ENCODE measurements around the gene RSPH1.

The RSPH1 gene

DNA sequence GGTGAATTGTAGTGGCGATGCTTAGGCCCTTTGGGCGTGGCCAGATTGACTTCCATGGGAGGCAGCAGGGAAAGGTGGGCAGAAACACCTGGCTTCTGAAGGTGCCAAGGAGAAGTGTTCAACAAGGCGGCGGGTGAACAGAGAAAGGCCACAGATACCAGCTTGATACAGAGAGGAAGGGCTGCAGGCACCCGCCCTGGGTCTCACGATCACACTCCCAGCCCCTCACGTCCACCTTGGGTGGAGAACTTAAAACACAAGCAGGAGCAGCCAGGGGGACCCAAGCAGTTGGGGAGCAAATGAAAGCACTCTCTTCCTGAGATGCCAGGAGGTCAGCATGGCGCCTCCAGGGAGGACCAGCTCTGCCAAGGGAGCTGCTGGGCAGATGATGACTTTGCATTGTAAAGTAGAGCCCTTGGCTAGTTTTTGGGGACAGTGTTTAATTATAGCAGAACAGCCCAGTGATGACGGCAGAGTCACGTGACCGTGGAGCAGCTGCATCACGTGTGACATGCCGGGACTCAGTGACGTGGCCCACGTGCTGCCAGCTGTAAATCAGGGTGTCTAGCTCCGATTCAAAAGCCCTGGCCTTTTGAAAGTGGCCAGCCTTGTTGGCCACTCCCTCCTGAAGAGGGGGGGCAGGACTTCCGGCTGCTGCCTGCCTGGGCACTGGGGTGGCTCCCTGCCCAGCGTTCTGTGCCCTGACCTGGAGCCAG lies 36.6 kb upstream of the RSPH1 start:
- DNase-seq (ENCODE audit: low read depth): no peak

DNA sequence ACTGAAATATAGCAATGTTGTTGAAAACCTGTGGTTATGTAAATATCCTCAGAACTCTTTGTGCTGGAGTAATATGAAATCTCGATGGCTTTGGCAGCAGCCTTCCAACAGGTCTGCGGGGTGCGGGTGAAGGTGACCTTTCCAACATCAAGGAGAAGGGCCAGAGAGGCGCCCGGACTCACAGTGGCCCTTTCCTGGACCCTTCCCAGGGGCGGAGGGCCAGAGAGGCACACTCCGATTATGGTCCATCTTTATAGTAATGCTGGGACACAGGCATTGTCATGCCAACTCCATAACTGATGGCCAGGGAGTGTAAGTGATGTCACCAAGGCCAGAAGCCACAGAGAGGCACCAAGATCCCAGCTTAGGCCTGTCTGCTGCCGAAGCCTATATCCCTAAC lies 35.7 kb upstream of the RSPH1 start:
- DNase-seq (ENCODE audit: low read depth): no peak

DNA sequence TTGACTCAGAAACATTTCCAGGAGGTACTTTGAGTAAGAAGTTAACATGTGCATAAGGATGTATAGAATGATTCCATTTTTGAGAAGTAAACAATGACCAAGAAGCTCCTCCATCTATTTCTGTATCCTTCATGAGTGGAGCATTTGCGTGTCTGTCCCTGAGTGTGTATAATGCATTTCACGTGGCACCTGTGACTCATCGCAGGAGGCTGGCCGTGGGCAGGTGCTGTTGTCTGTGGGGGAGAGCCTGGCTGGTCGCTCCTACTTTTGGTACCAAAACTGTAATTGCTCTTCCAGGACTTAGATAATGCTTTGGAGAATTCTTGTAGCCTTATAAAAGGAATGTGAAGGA lies 34.1 kb upstream of the RSPH1 start:
- DNase-seq (ENCODE audit: low read depth): no peak

DNA sequence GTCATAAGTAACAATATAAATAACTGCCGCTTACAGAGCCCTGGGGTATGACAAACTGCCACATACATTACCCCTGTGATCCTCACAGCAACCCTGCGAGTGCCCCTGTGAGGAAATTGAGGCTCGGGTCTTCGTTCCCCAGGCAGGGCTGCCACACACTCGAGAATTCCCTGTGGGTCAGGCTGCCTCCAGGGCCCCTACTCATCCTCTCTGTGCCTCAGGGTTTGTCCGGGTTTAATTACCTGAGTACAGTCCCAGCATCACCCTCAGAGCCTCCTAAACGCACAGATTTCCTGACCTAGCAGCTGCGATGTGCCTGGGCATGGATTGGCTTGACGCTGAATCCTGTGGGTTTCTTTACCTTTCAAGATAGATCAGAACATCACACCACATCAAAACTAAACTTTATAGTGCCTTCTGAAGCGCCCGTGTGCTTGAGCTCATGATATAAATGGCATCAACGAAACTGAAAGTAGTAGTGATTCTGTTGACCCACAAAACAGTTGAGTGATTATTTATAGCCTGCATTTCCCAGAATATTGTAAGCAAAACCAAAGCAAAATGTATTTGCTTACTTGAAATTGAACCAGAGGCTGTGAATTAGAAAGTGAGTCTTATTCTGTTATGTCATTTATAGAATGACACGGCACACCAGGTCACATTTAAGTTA lies 31.6 kb upstream of the RSPH1 start:
- no peak for DNase-seq (ENCODE audit: low read depth)

DNA sequence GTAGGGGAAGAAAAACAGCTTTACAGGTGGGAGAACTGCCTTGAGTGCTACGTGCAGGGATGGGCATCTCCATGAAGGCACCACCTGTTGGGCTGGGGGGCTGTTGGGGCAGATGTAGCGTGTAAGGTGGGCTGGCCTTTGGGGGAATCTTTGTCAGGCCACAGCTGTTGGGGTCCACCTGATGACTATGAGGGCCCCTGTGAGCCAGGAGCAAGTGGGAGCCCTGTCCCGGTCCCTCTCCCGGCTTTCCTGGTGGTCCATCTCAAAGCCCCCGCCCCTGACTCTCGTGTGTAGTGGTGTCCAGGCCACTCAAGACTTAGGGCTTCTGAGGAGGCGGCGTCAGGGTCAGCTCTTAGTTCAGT lies 31.1 kb upstream of the RSPH1 start:
- DNase-seq (ENCODE audit: low read depth): no peak

DNA sequence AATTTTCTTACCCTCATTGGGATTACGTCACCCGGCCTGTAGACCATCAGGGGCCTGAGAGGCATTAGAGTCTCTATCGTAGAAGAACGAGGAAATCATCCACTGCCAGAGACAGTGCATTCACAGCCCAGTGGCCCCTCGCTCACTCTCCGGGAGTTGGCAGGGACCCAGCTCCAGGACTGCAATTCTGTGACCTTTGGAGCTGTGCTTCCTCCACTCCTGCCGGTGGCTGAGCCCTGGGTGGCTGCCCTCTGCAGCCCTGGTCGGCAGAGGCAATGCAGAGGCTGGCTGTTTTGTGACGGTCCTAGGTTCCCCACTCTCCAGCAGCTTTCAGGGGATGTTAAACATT lies 30.3 kb upstream of the RSPH1 start:
- DNase-seq (ENCODE audit: low read depth): no peak

DNA sequence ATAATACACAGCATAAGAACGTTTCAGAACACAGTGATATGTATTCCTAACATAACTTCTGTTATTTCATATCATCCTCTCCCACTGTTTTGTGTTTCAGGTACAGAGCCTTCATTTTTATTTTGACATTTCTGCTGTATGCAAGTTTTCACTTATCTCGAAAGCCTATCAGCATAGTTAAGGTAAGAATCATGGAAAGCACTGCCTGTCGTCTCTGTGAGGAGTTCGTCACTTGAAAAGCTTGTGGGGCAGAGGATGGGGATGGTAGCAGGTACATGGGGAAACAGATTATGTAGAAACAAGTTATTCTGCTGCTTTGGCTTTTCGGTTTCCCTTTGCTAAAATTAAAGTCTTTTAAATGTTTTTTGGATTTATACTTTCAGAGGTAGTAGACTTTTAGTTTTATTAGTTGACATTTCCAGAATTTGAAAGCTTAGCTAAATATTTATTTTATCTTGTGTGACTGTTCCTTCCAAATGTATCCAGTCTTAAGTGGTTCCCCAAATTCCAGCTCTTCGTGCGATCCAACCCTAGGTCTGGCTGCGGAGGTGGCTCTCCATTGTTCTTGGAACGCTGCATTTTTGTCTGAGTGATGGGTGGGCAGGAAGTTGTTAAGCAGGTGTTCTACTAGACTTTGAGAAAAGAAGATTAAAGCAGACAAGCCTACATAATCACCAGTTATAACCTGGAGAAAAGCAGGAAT lies 29.8 kb upstream of the RSPH1 start:
- no peak for DNase-seq (ENCODE audit: low read depth)

DNA sequence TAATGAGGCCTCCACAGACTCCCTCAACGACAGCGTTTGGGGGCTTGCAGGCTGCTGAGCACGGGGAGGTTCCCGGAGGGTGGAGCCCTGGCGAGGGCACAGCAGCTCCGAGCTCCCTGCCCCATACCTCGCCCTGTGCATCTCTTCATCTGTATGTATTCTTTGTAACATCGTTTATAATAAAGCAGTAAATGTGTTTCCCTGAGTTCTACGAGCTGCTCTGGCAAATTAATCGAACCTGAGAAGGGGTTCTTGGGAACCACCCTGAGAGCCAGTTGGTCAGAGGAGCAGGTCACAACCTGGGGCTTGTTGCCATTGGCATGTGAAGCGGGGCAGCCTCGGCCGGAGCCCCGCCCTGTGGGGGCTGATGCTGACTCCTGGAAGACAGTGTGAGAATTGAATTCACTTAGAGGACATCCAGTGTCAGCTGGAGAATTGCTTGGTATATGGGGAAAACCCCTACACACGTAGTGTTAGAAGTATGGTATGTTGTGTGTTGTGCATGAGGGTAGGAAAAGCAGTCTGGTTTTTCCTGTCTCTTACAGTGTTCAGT lies 29.1 kb upstream of the RSPH1 start:
- no peak for DNase-seq (ENCODE audit: low read depth)

DNA sequence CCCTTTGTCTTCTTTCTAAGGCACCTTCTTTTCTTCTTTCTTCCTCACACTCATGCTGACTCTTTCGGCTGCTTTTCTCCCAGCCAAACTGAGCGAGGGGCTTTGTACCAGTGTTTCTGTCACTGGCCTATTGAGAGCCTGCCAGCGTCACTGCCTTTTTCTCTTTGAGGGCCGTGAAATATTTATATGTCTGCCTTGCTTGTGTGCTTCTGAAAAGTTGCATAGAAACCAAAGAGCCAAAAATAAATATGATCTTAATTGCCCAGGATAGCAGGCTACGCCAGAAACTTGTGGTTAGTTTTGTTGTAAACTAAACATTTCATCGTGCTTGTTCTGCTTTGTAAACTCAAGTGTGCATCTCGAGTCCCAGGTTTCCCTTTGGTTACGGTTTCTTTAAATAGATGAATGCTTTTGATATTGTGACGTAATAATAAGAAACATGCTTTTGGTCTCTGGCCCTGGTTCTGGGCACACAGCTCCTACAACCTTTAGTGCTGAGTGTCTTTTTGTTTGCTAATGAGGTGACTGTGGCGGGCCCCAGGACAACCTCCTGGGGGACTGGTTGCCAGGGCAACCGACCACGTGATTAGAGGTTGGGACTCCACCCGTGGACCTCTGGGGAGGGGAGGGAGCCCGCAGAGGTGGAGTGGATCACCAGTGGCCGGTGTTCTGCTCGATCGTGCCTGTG lies 28.5 kb upstream of the RSPH1 start:
- DNase-seq (ENCODE audit: low read depth): no peak

DNA sequence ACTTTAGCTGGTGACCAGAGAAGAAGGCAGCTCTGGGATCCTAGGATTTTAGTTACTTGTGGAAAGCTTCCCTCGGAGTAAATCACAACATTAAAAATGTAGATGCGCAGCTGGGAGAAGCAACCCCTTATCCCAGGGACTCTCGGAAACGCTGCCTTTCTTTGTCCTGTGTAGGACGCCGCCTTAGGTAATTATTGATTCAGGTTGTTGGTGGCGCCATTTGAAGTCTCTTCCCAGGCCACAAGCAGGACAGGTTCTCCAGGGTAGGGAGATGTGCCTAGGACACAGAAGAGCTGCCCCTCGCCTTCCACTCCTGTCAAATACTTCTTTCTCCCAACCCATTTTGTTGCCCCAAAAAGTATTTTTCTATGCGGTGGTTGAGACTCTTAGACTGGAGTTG lies 27.9 kb upstream of the RSPH1 start:
- DNase-seq (ENCODE audit: low read depth): no peak

DNA sequence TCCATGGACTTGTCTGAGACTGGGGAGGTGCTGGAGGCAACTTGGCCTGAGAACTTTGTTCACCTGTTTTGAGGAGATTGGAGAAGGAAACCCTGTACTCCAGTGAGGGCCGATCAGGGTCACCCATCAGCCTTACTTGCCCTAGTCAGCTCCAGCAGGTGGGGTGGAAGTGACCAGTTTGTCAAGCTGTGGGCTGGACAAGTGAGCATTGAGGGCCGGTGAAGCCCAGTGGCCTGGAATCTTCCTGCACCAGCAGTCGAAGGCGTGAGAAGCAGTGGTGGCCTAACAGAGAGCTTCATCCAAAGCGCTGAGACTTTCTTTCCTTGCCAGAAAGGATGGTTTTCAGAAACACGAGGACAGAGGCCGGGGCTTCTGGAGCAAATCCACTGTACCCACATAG lies 27.2 kb upstream of the RSPH1 start:
- DNase-seq (ENCODE audit: low read depth): no peak

DNA sequence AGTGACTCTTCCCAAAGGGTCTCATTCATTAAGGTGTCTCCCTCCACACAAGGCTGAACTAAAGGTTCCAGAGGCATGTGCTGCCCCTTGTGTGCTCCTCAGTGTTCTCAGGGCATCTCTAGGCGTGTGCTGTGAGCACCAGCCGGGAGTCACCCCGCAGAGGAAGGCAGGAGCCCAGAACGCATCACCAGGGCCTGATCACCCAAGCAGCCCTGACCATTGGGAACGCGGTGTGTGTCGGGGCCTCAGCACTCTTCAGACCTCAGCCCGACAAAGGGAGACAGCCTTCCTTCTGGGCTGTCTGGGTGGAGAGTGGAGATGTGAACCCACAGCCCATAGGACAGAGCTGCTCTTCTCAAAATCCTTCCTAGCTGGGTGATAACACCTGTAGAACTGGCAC lies 26.7 kb upstream of the RSPH1 start:
- DNase-seq (ENCODE audit: low read depth): no peak

DNA sequence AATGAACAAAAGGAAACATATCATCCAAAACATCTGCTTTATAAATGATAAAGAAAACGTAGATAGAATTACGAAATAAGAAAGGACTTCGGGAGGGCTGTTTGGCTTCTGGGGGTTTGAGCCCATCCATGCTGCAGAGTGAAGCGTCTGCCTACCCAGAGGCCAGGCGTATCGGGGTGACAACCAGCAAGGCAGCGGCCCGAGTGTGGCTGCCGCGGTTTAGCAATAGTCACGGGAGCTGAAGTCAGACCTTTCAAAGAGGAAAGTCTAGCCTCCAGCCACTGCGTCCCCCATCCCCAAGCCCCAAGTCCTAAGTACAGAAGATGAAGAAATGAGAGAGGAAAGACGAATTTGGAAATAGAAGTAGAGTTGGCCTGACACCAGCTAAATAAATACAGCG lies 26.2 kb upstream of the RSPH1 start:
- DNase-seq (ENCODE audit: low read depth): no peak

DNA sequence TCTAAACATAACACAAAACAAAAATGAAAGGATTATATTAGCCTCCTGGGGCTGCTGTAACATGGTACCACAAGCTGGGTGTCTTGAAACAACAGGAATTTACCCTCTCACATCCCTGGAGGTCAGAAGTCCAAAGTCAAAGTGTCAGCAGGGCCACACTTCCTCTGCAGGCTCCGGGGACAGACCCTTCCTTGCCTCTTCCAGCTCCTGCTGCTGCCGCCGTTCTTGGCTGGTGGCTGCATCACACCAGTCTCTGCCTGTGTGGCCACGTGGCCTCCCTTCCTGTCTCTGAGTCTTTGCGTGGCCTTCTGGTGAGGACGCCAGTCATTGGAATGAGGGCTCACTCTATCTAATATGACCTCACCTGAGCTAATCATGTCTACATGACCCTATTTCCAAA lies 25.8 kb upstream of the RSPH1 start:
- no peak for DNase-seq (ENCODE audit: low read depth)

DNA sequence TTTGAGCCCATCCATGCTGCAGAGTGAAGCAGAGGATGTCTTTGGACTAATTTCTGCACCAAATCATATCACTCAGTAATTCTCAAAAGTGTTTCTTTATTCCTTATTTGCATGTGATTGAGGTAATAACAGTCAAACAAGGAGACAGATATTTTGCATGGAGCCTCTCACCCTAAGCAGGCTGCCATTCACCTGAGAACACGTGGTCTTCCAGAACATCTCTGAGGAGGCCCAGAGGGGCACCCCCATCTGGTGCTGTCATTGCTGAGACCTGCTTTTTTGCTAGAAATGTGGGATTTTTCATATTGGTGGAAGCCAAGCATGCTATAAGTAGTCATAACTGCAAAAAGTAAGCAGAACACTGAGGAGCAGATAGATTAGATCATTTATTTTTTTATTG lies 25.4 kb upstream of the RSPH1 start:
- DNase-seq (ENCODE audit: low read depth): no peak

DNA sequence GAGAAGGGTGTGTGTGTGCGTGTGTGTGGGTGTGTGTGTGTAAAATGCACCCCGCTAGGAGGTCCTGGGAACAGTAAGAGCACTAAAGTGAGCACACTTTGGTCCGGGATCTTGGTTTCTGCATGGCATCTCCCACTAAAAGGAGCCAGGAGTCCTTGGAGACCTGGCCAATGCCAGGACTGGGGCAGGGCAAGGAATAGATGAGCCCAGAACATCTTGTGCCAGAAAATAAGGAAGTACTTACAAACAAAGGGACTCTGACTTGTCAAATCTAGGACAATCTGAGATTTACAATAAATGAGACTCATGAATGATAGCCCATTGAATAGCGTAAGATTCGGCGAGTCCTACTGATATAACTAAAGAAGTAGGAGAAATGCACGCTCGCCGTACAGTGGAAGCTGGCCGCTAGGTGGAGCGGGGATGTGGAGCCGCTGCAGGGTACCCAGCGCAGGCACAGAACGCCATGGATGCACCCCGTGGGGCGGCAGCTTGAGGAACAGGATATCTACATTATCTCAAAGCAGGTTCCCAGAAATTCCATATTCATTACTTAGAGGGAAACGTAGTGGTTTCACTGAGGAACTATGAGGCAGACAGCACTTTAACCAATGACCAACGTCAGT lies 24.7 kb upstream of the RSPH1 start:
- no peak for DNase-seq (ENCODE audit: low read depth)

DNA sequence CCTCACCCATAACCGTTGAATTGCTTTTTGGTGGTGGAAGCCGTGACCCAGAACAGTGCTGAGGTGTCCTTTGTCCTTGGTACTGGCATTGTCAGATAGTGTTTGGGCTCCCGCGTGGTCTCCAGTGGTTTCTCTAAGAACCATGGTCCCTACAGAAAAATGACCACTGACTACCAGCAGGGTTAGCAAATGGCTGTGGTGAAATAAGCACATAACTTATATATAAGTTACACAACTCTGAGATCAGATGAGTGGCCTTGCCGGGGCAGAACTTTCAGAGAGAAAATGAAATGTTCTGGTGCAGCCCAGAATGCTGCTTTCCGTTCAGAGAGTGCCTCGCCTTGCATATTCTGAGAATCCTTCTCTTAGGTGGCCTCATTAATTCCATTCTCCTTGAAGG lies 22.6 kb upstream of the RSPH1 start:
- DNase-seq (ENCODE audit: low read depth): no peak

DNA sequence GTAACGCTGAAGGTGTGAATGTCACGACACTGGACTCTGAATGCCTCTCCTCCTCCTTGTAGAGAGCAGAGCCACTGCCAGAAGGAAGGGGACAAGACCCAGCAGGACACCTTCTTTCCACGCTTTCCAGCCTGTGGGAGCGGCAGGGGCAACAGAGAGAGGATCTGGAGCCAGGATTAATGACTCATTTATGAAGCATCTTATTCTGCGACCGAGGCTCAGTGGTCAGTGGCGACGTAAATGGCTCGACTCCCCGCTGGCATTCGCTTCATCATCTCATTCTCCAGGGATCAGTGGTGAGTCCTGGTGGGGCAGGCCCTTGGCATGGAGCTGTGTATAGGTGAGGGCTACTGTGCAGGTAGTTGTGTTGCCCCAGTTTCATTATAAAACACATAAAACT lies 22.2 kb upstream of the RSPH1 start:
- no peak for DNase-seq (ENCODE audit: low read depth)

DNA sequence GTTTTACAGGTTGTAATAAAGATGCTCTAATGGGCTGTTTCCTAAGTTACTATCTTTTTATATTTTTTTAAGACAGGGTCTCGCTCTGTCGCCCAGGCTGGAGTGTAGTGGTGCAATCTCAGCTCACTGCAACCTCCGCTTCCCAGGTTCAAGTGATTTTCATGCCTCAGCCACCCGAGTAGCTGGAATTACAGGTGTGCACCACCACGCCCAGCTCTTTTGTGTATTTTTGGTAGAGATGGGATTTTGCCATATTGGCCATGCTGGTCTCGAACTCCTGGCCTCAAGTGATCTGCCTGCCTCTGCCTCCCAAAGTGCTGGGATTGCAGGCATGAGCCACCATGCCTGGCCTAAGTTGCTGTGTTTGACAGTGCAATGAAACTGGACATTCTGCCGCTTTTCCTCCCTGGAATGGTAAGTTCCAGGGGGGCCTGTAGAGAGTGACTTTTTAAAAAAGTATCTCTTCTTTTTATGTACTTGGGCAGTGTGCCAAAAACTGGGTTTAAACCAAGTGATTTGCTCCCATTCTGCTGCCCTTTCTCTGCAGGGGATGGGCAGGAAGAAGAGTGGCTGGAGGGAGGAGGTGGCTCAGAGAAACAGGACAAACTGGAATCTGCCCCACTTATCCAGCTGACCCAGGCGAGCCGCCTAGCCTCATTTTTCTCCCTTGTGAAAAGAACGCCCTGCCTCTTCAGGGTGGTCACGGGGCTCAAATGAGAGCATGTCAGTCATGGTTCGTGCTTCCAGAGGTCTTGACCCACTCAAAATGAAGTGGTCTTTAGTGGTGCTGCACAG lies 19.9 kb upstream of the RSPH1 start:
- no peak for DNase-seq (ENCODE audit: low read depth)

DNA sequence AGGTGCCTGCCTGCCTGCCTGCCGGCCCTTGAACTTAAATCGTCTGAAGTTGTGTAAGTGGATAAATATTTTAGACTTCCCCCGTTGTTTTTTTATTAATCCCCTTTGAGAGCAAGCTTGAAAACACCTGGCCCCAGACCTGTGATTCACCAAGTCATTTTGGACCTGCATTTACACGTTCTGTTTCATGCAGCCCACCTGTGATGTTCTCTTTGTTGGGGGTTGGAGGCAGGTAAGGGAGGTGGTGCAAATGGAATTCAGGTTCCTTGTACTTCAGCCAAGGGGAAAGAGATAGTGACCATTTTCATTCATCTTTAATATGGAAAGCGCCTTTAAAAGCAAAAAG lies 18.8 kb upstream of the RSPH1 start:
- no peak for DNase-seq (ENCODE audit: low read depth)

DNA sequence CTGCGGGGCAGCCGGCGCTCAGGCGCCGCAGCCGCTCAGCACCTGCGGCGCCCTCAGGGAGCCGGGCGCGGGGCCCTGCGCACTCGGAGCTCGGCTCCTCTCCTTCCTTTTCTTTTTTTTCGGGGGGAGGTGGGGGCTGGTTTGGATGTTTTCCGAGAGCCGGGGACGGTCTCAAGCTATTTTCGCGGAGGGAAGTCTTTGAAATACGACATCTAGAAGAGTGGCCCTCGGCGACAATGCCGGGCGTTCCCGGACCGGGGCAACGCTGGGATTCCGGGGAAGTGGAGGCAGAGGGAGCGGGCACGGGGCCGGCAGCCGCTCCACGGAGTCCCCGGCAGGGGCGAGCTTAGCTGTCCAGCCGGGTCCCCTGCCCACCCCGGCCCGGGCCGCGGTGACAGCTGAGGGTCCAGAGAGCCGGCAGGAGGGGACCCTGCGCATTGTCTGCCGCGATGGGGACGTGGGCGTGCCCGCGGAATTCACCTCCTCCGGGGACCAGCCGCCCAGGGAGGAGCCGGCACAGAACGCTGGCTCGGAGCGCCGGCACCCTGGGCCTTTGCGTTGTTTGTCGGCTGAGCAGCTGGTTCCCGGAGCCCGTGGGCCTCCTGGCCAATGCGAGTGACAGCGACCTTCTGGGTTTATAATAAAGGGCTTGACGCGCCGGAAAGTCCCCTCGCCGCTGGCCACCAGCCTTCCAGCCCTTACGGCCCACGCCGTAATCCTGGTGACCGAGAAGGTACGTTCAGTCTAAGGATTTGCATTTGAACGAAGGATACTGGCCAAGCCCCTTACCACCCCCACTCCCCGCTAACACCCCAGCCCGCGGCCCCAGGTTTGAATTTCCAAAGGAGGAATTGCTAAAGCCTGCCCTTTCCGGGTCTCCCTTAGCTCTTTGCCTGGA lies 18.2 kb upstream of the RSPH1 start:
- DNase-seq (ENCODE audit: low read depth): peak; percentile 35
